AG08395 (cell line): ENCODE measurements around the gene FOXP1.
"Not testable (repeated sequence)": the region's sequence is repeated elsewhere in the genome, so short reads cannot be mapped to it uniquely, and the experiment has no call there.

Source experiments
- DNase-seq: peaks from one replicate; pipeline ENCODE4 v3.0.0; 2012; ENCODE audit warnings: mixed read lengths, low spot score

The FOXP1 gene

GRCh38 chr3:71327936-71328335 is 255.6 kb downstream of the FOXP1 start:
- no peak for DNase-seq

DNA sequence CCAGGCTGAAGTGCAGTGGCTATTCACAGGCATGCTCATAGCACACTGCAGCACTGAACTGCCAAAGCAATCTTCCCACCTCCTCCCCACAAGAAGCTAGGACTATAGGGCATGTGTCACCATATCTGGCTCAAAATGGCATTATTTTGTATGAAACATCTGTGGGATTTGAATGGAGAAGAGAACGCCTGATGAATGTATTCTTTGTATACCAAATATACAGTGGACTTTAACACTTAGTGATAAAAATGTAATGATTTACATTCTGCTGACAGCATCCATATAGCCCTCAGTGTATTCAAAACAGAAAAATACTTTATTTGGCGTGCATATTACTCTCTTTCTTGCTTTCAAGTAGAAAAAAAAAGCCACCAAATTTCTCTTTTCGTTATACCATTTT is 257.8 kb downstream of the FOXP1 start:
- DNase-seq, result no peak

- not testable (repeated sequence) for DNase-seq
These were observed 259.3 kb downstream of the FOXP1 start for GRCh38 chr3:71324224-71324623.

DNA sequence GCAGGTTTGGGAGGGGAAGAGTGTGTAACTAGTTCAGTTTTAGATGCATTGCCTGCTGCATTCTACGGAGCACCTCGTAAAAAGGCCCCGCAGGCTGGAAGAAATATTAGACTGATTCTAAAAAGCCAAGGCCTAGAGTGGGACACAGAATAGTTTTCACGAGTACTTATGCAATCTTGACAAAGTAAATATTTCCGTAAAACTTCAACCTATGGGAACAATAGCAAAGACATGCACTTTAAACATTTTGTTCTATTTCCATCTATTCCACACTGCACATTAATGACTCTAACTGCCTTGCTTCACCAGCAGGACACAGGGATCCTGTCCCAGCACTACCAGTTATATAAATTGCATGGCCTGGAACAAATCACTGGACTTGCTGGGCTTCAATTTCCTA is 260.0 kb downstream of the FOXP1 start:
- no peak for DNase-seq

DNA sequence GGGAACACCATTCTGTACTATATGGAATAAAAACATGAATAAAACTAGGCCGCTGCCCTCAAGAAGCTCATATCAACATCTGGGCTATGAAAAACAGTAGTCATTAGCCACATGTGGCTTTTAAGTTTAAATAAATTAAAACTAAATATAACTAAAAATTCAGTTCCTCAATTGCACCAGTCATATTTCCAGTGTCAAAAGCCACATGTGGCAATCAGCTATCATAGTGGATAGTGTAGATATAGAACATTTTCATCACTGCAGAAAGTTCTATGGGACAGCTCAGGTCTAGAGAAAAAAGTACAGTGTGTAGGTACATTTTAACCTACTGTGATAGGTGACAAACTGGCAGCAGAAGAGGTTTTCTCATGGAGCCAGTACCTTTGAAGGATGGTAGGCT is 261.4 kb downstream of the FOXP1 start:
- DNase-seq, result no peak

GRCh38 chr3:71319771-71320170 is 263.8 kb downstream of the FOXP1 start:
- no peak for DNase-seq

GRCh38 chr3:71318458-71318827 is 265.1 kb downstream of the FOXP1 start:
- DNase-seq, result no peak

- peak; percentile 7 for DNase-seq
These were observed 265.6 kb downstream of the FOXP1 start for GRCh38 chr3:71317749-71318457.

DNA sequence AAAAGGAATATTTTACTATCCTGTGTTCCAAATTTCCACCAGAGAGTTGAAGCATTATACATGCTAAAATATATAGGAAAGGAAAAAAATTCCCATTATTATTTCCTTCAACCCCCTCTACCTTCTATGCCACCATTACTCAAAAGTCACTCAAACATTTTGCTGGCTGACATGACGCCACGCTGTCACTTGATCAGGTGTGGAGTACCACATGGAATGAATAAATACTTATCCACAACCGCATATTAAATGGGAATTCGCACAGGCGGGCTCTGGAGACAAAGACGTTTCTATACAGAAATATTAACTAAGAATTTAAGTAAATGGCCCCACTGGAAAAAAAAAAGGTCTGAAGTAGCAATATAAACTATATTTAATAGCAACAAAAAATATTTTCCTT is 266.4 kb downstream of the FOXP1 start:
- no peak for DNase-seq

- DNase-seq, result no peak
These were observed 267.3 kb downstream of the FOXP1 start for GRCh38 chr3:71316066-71316777.

- no peak for DNase-seq
These were observed 268.1 kb downstream of the FOXP1 start for GRCh38 chr3:71315431-71315830.

GRCh38 chr3:71313844-71314243 is 269.7 kb downstream of the FOXP1 start:
- no peak for DNase-seq

GRCh38 chr3:71312461-71312860 is 271.1 kb downstream of the FOXP1 start:
- DNase-seq, result no peak

- no peak for DNase-seq
These were observed 271.9 kb downstream of the FOXP1 start for GRCh38 chr3:71311661-71312046.

- DNase-seq, result no peak
These were observed 272.4 kb downstream of the FOXP1 start for GRCh38 chr3:71310980-71311660.

GRCh38 chr3:71310359-71310979 is 273.1 kb downstream of the FOXP1 start:
- peak; percentile 85 for DNase-seq

DNA sequence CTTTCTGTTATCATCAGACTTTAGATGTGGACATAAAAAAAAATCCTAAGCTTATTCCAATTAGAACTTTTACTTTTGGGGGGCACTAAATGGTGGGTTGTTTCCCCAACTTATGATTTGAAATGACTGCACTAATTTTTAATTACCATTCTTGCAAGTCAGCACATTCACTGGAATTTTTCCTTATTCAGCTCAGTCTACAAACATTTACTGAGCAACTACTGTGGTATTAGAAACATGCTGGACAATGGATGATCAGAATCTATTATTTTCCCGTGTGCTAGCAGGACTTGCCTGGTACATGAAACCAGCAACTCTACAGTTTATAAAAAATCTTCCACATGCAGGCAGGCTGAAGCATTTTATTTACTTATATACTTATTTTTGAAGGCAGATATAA is 273.6 kb downstream of the FOXP1 start:
- DNase-seq, result peak; percentile 35

GRCh38 chr3:71309342-71309741 is 274.2 kb downstream of the FOXP1 start:
- no peak for DNase-seq

GRCh38 chr3:71308836-71309235 is 274.7 kb downstream of the FOXP1 start:
- no peak for DNase-seq

DNA sequence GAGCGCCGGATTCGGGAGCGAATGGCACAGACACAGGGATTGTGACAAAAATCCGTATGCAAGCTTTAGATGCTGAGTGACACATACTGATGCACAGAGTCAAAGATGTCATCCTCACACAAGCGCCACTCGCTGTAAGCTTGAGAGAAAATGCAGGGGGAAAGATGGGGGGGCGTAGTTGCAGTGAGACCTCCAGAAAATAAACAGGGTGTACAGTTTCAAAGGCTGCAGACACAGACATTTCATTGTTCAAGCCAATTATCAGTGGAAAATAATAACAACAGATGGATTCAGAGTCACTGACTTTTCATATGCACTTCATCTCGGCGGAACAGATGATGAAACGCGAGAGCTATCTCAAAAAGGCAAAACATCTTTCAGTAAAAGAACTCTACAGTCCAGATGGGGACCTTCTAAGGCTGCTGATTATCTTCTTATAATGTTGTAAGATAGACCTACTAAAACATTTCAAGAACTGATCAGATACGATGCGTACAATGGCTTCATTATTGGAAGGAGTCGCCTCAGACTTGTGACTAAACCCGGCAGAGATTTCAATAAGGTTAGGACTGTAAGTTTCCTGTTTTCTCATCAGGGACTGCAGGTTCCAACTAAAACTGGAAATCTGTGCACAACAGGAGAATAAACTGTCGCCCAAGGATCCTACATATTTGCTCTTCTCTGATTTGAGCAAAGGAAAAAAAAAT is 275.4 kb downstream of the FOXP1 start:
- DNase-seq, result no peak

GRCh38 chr3:71305231-71306206 is 278.0 kb downstream of the FOXP1 start:
- no peak for DNase-seq
